WTC11 (cell line): ENCODE measurements around the gene HYI. TPM values are rescaled to one million over a fixed set of nuclear protein-coding genes. Genes with fewer than 3 reads are reported as not detected.

Experiments
- ATAC-seq: fragments of 200-7000 bp; cut with Tn5 transposase; 2 replicates; pipeline ENCODE4 v1.10.0; 2021; ENCODE audit warnings: mild to moderate bottlenecking, moderate library complexity
- CTCF ChIA-PET: fragments of 300-600 bp; sonication (Branson Sonifier 250); formaldehyde crosslinking; loops from one replicate; lab custom pipeline; 2021; ENCODE audit warnings: antibody characterized with exemption; lab: Charles Lee
- POLR2A ChIA-PET: fragments of 350-600 bp; sonication (Branson Sonifier 250); formaldehyde crosslinking; loops from one replicate; lab custom pipeline; 2021; ENCODE audit warnings: antibody characterized with exemption; lab: Charles Lee
- DNase-seq: peaks from one replicate; pipeline ENCODE4 v3.0.0; 2021; ENCODE audit warnings: low spot score
- H3K27ac Mint-ChIP-seq: 2 replicates; pipeline ENCODE4 v1.8.0; 2021; ENCODE audit warnings: mixed read lengths
- H3K27me3 Mint-ChIP-seq: 2 replicates; pipeline ENCODE4 v1.8.0; 2021; ENCODE audit warnings: low read depth, mild to moderate bottlenecking, moderate library complexity, mixed read lengths
- H3K36me3 Mint-ChIP-seq: 2 replicates; pipeline ENCODE4 v1.8.0; 2021; ENCODE audit warnings: mixed read lengths
- H3K4me1 Mint-ChIP-seq: 2 replicates; pipeline ENCODE4 v1.8.0; 2022; ENCODE audit warnings: mixed read lengths
- H3K4me3 Mint-ChIP-seq: 2 replicates; pipeline ENCODE4 v1.8.0; 2021; ENCODE audit warnings: mild to moderate bottlenecking, moderate library complexity, mixed read lengths
- H3K9me3 Mint-ChIP-seq: 2 replicates; pipeline ENCODE4 v1.8.0; 2021; ENCODE audit warnings: mixed read lengths
- AFF4 ChIP-seq: sonication (generic); formaldehyde crosslinking; IDR thresholded peaks from 2 replicates; pipeline ENCODE4 v1.8.1; 2023; ENCODE audit warnings: mild to moderate bottlenecking, missing genetic modification reagents, borderline replicate concordance
- CBFB ChIP-seq: sonication (generic); formaldehyde crosslinking; IDR thresholded peaks from 2 replicates; pipeline ENCODE4 v1.8.1; 2022; ENCODE audit warnings: mild to moderate bottlenecking, low read depth, missing genetic modification reagents
- CREB1 ChIP-seq: sonication (generic); formaldehyde crosslinking; IDR thresholded peaks from 2 replicates; pipeline ENCODE4 v1.8.0; 2023; ENCODE audit warnings: mild to moderate bottlenecking, missing genetic modification reagents
- E2F4 ChIP-seq: sonication (generic); formaldehyde crosslinking; IDR thresholded peaks from 2 replicates; pipeline ENCODE4 v1.8.1; 2022; ENCODE audit warnings: low read depth, mild to moderate bottlenecking, moderate library complexity, missing genetic modification reagents, borderline replicate concordance
- E2F5 ChIP-seq: sonication (generic); formaldehyde crosslinking; IDR thresholded peaks from 2 replicates; pipeline ENCODE4 v1.8.1; 2022; ENCODE audit warnings: mild to moderate bottlenecking, moderate library complexity, missing genetic modification reagents
- EMX1 ChIP-seq: fragments of 250-450 bp; sonication (Bioruptor Pico); IDR thresholded peaks from 2 replicates; pipeline ENCODE4 v1.8.0; 2021; ENCODE audit warnings: mild to moderate bottlenecking
- FOXJ3 ChIP-seq: sonication (generic); formaldehyde crosslinking; IDR thresholded peaks from 2 replicates; pipeline ENCODE4 v1.9.0; 2021; ENCODE audit warnings: missing genetic modification reagents, mild to moderate bottlenecking, borderline replicate concordance
- GRHL2 ChIP-seq: fragments of 250-450 bp; sonication (Bioruptor Pico); IDR thresholded peaks from 2 replicates; pipeline ENCODE4 v1.8.0; 2022; ENCODE audit warnings: mild to moderate bottlenecking, moderate library complexity; ENCODE audit not compliant: insufficient replicate concordance, severe bottlenecking
- IRF1 ChIP-seq: sonication (generic); formaldehyde crosslinking; IDR thresholded peaks from 2 replicates; pipeline ENCODE4 v1.8.0; 2023; ENCODE audit warnings: missing genetic modification reagents
- MAX ChIP-seq: sonication (generic); formaldehyde crosslinking; IDR thresholded peaks from 2 replicates; pipeline ENCODE4 v1.8.0; 2022; ENCODE audit warnings: mild to moderate bottlenecking, missing genetic modification reagents
- NFYB ChIP-seq: sonication (generic); formaldehyde crosslinking; conservative IDR thresholded peaks from 2 replicates; pipeline ENCODE4 v1.8.0; 2022; ENCODE audit warnings: low read depth, missing genetic modification reagents
- NR1H2 ChIP-seq: sonication (generic); formaldehyde crosslinking; IDR thresholded peaks from 2 replicates; pipeline ENCODE4 v1.9.0; 2021; ENCODE audit warnings: mild to moderate bottlenecking, moderate library complexity, missing genetic modification reagents
- PREB ChIP-seq: sonication (generic); formaldehyde crosslinking; IDR thresholded peaks from 2 replicates; pipeline ENCODE4 v1.8.1; 2022; ENCODE audit warnings: mild to moderate bottlenecking, missing genetic modification reagents, moderate library complexity, borderline replicate concordance
- PRRX2 ChIP-seq: fragments of 250-450 bp; sonication (Bioruptor Pico); IDR thresholded peaks from 2 replicates; pipeline ENCODE4 v1.8.0; 2021; ENCODE audit warnings: mild to moderate bottlenecking
- STAT6 ChIP-seq: sonication (generic); formaldehyde crosslinking; conservative IDR thresholded peaks from 2 replicates; pipeline ENCODE4 v1.8.1; 2023; ENCODE audit warnings: mild to moderate bottlenecking, low read depth, missing genetic modification reagents, moderate library complexity
- ZBTB21 ChIP-seq: sonication (generic); formaldehyde crosslinking; IDR thresholded peaks from 2 replicates; pipeline ENCODE4 v1.8.1; 2023; ENCODE audit warnings: mild to moderate bottlenecking, missing genetic modification reagents, borderline replicate concordance
- ZBTB43 ChIP-seq: sonication (generic); formaldehyde crosslinking; IDR thresholded peaks from 2 replicates; pipeline ENCODE4 v1.8.1; 2023; ENCODE audit warnings: mild to moderate bottlenecking, missing genetic modification reagents
- ZNF396 ChIP-seq: fragments of 250-450 bp; sonication (Bioruptor Pico); IDR thresholded peaks from 2 replicates; pipeline ENCODE4 v1.8.0; 2021; ENCODE audit warnings: mild to moderate bottlenecking, moderate library complexity, borderline replicate concordance
- ZNF416 ChIP-seq: fragments of 250-450 bp; sonication (Bioruptor Pico); IDR thresholded peaks from 2 replicates; pipeline ENCODE4 v1.9.0; 2021; ENCODE audit warnings: mild to moderate bottlenecking, inconsistent platforms
- ZSCAN18 ChIP-seq: fragments of 250-450 bp; sonication (Bioruptor Pico); IDR thresholded peaks from 2 replicates; pipeline ENCODE4 v2.1.2; 2022; ENCODE audit warnings: mild to moderate bottlenecking, moderate library complexity
- total RNA-seq: library from RNA; stranded (reverse); gene quantifications from 3 replicates; pipeline ENCODE4 v1.2.3, GENCODE V29; 2021

HYI gene
- total RNA-seq, 1 experiment from 2014 or later: 23.2 TPM

GRCh38 chr1:43418858-43419257 is 34.9 kb downstream of the HYI start (continued):
- TF ChIP-seq AFF4 (CRISPR knock-in tag): no peak
- TF ChIP-seq IRF1 (CRISPR knock-in tag): no peak
- no peak for TF ChIP-seq PRRX2 (CRISPR knock-in tag)
- no peak for TF ChIP-seq ZNF416 (CRISPR knock-in tag)
- TF ChIP-seq ZBTB21 (CRISPR knock-in tag): no peak
- TF ChIP-seq FOXJ3: no peak
- TF ChIP-seq NFYB (CRISPR knock-in tag): no peak
- no peak for TF ChIP-seq EMX1 (CRISPR knock-in tag)
- TF ChIP-seq GRHL2: no peak
- no peak for TF ChIP-seq PREB (CRISPR knock-in tag)
- TF ChIP-seq, all 79 proteins: peak for 0

GRCh38 chr1:43415901-43416300 is 37.8 kb downstream of the HYI start:
- DNase-seq (no peak), ATAC-seq (no peak)
- no peak overlapping the region for H3K27ac Mint-ChIP-seq
- CTCF ChIA-PET: interaction anchor here (1.8 to 3.1 kb wide), 2 partner anchors 25 to 187 kb away, joined by 7 to 100 read pairs; no protein-coding TSS in a partner anchor
- H3K4me1 Mint-ChIP-seq: no peaks in the 10 kb centered on the region
- POLR2A ChIA-PET: no interaction called here
- peaks cover 11% of the 10 kb centered on the region for H3K36me3 Mint-ChIP-seq
- no peak overlapping the region for H3K4me3 Mint-ChIP-seq
- no peaks in the 10 kb centered on the region for H3K27me3 Mint-ChIP-seq
- peaks cover 6% of the 10 kb centered on the region for H3K9me3 Mint-ChIP-seq
- TF ChIP-seq ZSCAN18 (CRISPR knock-in tag) (no peak), MAX (CRISPR knock-in tag) (no peak), ZNF396 (no peak), CREB1 (no peak), E2F4 (no peak), NFYB (CRISPR knock-in tag) (no peak), NR1H2 (CRISPR knock-in tag) (no peak), E2F5 (no peak), STAT6 (CRISPR knock-in tag) (no peak), ZBTB43 (no peak), CBFB (CRISPR knock-in tag) (no peak)
